MM.1S (cell line): ENCODE results near the gene PLA2R1.

Experiments
- DNase-seq: peaks from one replicate; pipeline ENCODE4 v3.0.0-alpha.2; 2015
- H2AFZ ChIP-seq: fragments of 300-600 bp; sonication (generic); 2 replicates; pipeline ENCODE4 v1.6.0; 2016; ENCODE audit warnings: antibody characterized with exemption, low read length
- H3F3A ChIP-seq: fragments of 300-600 bp; sonication (generic); 2 replicates; pipeline ENCODE4 v1.6.1; 2016; ENCODE audit warnings: mild to moderate bottlenecking, antibody characterized with exemption, low read length, moderate library complexity, mixed read lengths; ENCODE audit not compliant: insufficient read depth
- H3K27ac ChIP-seq: fragments of 300-600 bp; sonication (generic); 2 replicates; pipeline ENCODE4 v1.5.1; 2016; ENCODE audit warnings: mild to moderate bottlenecking, low read length
- H3K27me3 ChIP-seq: fragments of 300-600 bp; sonication (generic); replicated peaks from 2 replicates; pipeline ENCODE4 v1.6.0; 2016; ENCODE audit warnings: low read length; ENCODE audit not compliant: insufficient read depth
- H3K36me3 ChIP-seq: fragments of 300-600 bp; sonication (generic); replicated peaks from 2 replicates; pipeline ENCODE4 v1.6.1; 2016; ENCODE audit warnings: mild to moderate bottlenecking, low read length, mixed read lengths; ENCODE audit not compliant: insufficient read depth
- H3K4me1 ChIP-seq: fragments of 300-600 bp; sonication (generic); 2 replicates; pipeline ENCODE4 v1.6.1; 2016; ENCODE audit warnings: low read length, mixed read lengths
- H3K4me2 ChIP-seq: fragments of 300-600 bp; sonication (generic); 2 replicates; pipeline ENCODE4 v1.6.0; 2016; ENCODE audit warnings: low read depth, low read length
- H3K4me3 ChIP-seq: fragments of 300-600 bp; sonication (generic); 2 replicates; pipeline ENCODE4 v1.5.1; 2016; ENCODE audit warnings: low read length, mixed read lengths
- H3K79me2 ChIP-seq: fragments of 300-600 bp; sonication (generic); 2 replicates; pipeline ENCODE4 v1.6.1; 2016; ENCODE audit warnings: mixed run types, low read length, mixed read lengths
- H3K9ac ChIP-seq: fragments of 300-600 bp; sonication (generic); 2 replicates; pipeline ENCODE4 v1.6.1; 2016; ENCODE audit warnings: low read length, mixed read lengths
- H3K9me2 ChIP-seq: fragments of 300-600 bp; sonication (generic); replicated peaks from 2 replicates; pipeline ENCODE4 v1.6.1; 2016; ENCODE audit warnings: mild to moderate bottlenecking, low read length, mixed read lengths; ENCODE audit not compliant: insufficient read depth
- H3K9me3 ChIP-seq: fragments of 300-600 bp; sonication (generic); replicated peaks from 2 replicates; pipeline ENCODE4 v1.6.1; 2016; ENCODE audit warnings: mild to moderate bottlenecking, low read length, mixed read lengths; ENCODE audit not compliant: insufficient read depth
- H4K20me1 ChIP-seq: fragments of 300-600 bp; sonication (generic); 2 replicates; pipeline ENCODE4 v1.6.1; 2016; ENCODE audit warnings: mild to moderate bottlenecking, low read length, moderate library complexity, mixed read lengths; ENCODE audit not compliant: insufficient read depth
- EZH2 ChIP-seq: fragments of 300-600 bp; sonication (generic); optimal IDR thresholded peaks from 2 replicates; pipeline ENCODE3; 2017; ENCODE audit warnings: low read depth, mild to moderate bottlenecking, antibody characterized with exemption, low read length, mixed read lengths
- EZH2phosphoT487 ChIP-seq: fragments of 300-600 bp; sonication (generic); IDR thresholded peaks from 2 replicates; pipeline ENCODE4 v1.6.1; 2018; ENCODE audit warnings: antibody characterized with exemption, low read length
- TF ChIP-seq, protein P1 (sequence below): fragments of 300-600 bp; sonication (generic); IDR thresholded peaks from 2 replicates; pipeline ENCODE4 v1.5.1; 2016; ENCODE audit warnings: antibody characterized with exemption, low read length, mixed read lengths

The PLA2R1 gene

DNA sequence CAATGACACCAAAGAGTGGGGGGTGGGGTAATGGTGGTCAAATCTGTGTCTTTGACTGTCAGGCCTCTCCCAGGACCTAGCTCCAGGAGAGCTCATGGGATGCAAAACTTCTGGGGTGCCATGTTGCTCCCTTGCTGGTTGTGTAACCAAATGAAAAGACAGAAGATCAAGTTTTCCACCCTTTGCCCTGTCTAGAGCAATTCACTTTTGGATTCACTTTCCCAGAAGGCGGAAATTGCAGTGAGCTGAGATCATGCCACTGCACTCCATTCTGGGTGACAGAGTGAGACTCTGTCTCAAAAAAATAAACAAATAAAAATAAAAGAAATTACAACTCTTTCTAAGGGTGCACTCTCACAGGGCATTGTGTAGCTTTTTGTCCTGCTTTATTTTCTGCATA, 34.9 kb upstream of the PLA2R1 start:
- H3K9ac ChIP-seq: no peak overlapping the region
- H3K4me3 ChIP-seq: no peak overlapping the region
- no peaks in the 10 kb centered on the region for H3K4me1 ChIP-seq
- DNase-seq: no peak
- H3K4me2 ChIP-seq: no peak overlapping the region
- no peak overlapping the region for H2AFZ ChIP-seq
- H3K27ac ChIP-seq: no peak overlapping the region
- no peaks in the 10 kb centered on the region for H3F3A ChIP-seq
- H4K20me1 ChIP-seq: no peaks in the 10 kb centered on the region
- H3K9me3 ChIP-seq: no peaks in the 10 kb centered on the region
- no peaks in the 10 kb centered on the region for H3K27me3 ChIP-seq
- no peak for TF ChIP-seq EZH2
- TF ChIP-seq, protein P1, sequence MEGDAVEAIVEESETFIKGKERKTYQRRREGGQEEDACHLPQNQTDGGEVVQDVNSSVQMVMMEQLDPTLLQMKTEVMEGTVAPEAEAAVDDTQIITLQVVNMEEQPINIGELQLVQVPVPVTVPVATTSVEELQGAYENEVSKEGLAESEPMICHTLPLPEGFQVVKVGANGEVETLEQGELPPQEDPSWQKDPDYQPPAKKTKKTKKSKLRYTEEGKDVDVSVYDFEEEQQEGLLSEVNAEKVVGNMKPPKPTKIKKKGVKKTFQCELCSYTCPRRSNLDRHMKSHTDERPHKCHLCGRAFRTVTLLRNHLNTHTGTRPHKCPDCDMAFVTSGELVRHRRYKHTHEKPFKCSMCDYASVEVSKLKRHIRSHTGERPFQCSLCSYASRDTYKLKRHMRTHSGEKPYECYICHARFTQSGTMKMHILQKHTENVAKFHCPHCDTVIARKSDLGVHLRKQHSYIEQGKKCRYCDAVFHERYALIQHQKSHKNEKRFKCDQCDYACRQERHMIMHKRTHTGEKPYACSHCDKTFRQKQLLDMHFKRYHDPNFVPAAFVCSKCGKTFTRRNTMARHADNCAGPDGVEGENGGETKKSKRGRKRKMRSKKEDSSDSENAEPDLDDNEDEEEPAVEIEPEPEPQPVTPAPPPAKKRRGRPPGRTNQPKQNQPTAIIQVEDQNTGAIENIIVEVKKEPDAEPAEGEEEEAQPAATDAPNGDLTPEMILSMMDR: no peak
- TF ChIP-seq EZH2phosphoT487: no peak
- no peaks in the 10 kb centered on the region for H3K79me2 ChIP-seq
- no peaks in the 10 kb centered on the region for H3K36me3 ChIP-seq
- H3K9me2 ChIP-seq: no peaks in the 10 kb centered on the region

DNA sequence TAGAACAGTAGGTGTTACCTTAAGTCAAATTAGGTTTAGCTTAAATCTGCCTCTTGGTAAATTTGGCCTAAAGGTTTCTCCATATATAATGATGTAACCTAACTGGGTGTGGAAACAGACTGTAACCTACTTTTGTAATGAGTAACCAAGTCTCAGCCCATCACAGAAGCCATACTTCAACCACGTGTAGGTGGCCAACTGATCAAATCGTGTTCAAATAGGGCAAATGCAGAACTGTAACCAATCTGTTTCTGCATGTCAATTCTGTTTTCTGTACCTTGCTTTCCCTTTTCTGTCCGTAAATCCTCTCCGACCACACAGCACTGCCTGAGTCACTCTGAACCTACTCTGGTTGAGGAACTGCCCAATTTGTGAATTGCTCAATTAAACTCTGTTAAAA, 34.0 kb upstream of the PLA2R1 start:
- DNase-seq: no peak
- Histone ChIP-seq H3K9me2 (no peaks in the 10 kb centered on the region), H3K27ac (no peak overlapping the region), H3K9me3 (no peaks in the 10 kb centered on the region), H3K36me3 (no peaks in the 10 kb centered on the region), H3K4me1 (no peaks in the 10 kb centered on the region), H3F3A (no peaks in the 10 kb centered on the region), H2AFZ (no peak overlapping the region), H3K4me2 (no peak overlapping the region), H3K9ac (no peak overlapping the region), H3K4me3 (no peak overlapping the region), H3K79me2 (no peaks in the 10 kb centered on the region), H4K20me1 (no peaks in the 10 kb centered on the region), H3K27me3 (no peaks in the 10 kb centered on the region)
- no peak for TF ChIP-seq EZH2
- TF ChIP-seq, protein P1: no peak
- no peak for TF ChIP-seq EZH2phosphoT487

GRCh38 chr2:160092445-160092844, 30.0 kb upstream of the PLA2R1 start:
- H2AFZ ChIP-seq: no peak overlapping the region
- TF ChIP-seq, protein P1: no peak
- TF ChIP-seq EZH2phosphoT487 (no peak), EZH2 (no peak)
- no peak overlapping the region for H3K27ac ChIP-seq
- no peaks in the 10 kb centered on the region for H4K20me1 ChIP-seq
- no peak overlapping the region for H3K4me3 ChIP-seq
- H3K79me2 ChIP-seq: no peaks in the 10 kb centered on the region
- no peaks in the 10 kb centered on the region for H3K9me3 ChIP-seq
- DNase-seq: no peak
- no peak overlapping the region for H3K4me2 ChIP-seq
- H3K9ac ChIP-seq: no peak overlapping the region
- no peaks in the 10 kb centered on the region for H3K9me2 ChIP-seq
- H3F3A ChIP-seq: no peaks in the 10 kb centered on the region
- H3K36me3 ChIP-seq: no peaks in the 10 kb centered on the region
- H3K4me1 ChIP-seq: no peaks in the 10 kb centered on the region
- no peaks in the 10 kb centered on the region for H3K27me3 ChIP-seq

DNA sequence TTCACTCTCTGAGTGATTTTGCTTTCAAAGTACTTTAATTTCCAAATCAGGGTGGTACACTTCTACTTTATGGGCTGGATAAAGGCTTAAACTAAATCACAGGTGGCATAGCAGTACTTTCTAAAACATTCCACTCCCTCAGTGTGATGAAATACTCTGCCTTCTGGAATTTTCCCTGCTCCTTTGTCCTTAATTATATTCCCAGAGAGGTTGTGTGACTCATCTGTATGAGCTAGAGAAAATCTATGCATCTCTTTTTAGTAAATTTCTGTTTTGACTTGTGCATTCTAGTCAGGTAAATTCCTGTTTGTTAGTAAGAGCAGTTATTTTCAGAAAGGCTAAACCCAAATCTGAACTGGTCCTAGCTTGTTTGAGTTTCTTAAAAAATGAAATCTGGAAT, 29.0 kb upstream of the PLA2R1 start:
- no peak overlapping the region for H3K9ac ChIP-seq
- H3K9me3 ChIP-seq: no peaks in the 10 kb centered on the region
- H3K4me3 ChIP-seq: no peak overlapping the region
- no peaks in the 10 kb centered on the region for H3K79me2 ChIP-seq
- no peaks in the 10 kb centered on the region for H3K4me1 ChIP-seq
- H3K4me2 ChIP-seq: no peak overlapping the region
- no peaks in the 10 kb centered on the region for H4K20me1 ChIP-seq
- no peaks in the 10 kb centered on the region for H3F3A ChIP-seq
- H3K36me3 ChIP-seq: no peaks in the 10 kb centered on the region
- TF ChIP-seq EZH2: no peak
- TF ChIP-seq, protein P1: no peak
- DNase-seq: no peak
- H2AFZ ChIP-seq: no peak overlapping the region
- no peaks in the 10 kb centered on the region for H3K9me2 ChIP-seq
- no peaks in the 10 kb centered on the region for H3K27me3 ChIP-seq
- H3K27ac ChIP-seq: no peak overlapping the region
